Activated CD4-positive, alpha-beta memory T cell treated with anti-CD3 and anti-CD28 coated beads, Interleukin-2, amount 10 ng/mL, durations not matched to agents 7 days and 5 days (primary cell): ENCODE data around the gene ARV1. TPM values are rescaled to one million over a fixed set of nuclear protein-coding genes. Genes with fewer than 3 reads are reported as not detected.
A peak's percentile ranks its signal among the peaks of the same experiment; 100 is the strongest.
"Not testable (repeated sequence)": the region's sequence is repeated elsewhere in the genome, so short reads cannot be mapped to it uniquely, and the experiment has no call there.

Experiments used
- CTCF ChIA-PET: fragments of 350-600 bp; sonication (Branson Sonifier 250); formaldehyde crosslinking; loops from one replicate; lab custom pipeline; 2021; ENCODE audit warnings: antibody characterized with exemption, inconsistent platforms; lab: Charles Lee
- POLR2A ChIA-PET: fragments of 350-600 bp; sonication (Branson Sonifier 250); formaldehyde crosslinking; loops from one replicate; lab custom pipeline; 2021; ENCODE audit warnings: antibody characterized with exemption; lab: Charles Lee
- DNase-seq: peaks from one replicate; pipeline ENCODE4 v3.0.0-alpha.2; 2020
- H3K27ac Mint-ChIP-seq: one replicate; pipeline ENCODE4 v1.8.0; 2021; ENCODE audit warnings: mild to moderate bottlenecking, mixed read lengths
- H3K27me3 Mint-ChIP-seq: one replicate; pipeline ENCODE4 v1.8.0; 2021; ENCODE audit warnings: mixed read lengths
- H3K36me3 Mint-ChIP-seq: one replicate; pipeline ENCODE4 v1.8.0; 2021; ENCODE audit warnings: low read depth, mixed read lengths
- H3K4me1 Mint-ChIP-seq: one replicate; pipeline ENCODE4 v1.8.0; 2021; ENCODE audit warnings: mixed read lengths
- H3K4me3 Mint-ChIP-seq: one replicate; pipeline ENCODE4 v1.8.0; 2021; ENCODE audit warnings: mild to moderate bottlenecking, mixed read lengths
- H3K9me3 Mint-ChIP-seq: one replicate; pipeline ENCODE4 v1.8.0; 2021; ENCODE audit warnings: mixed read lengths
- total RNA-seq, 2 experiments: library from RNA; stranded (reverse); gene quantifications; one replicate each; pipeline ENCODE4 v1.2.3, GENCODE V29; 2021

Gene ARV1
- total RNA-seq, 2 experiments from 2014 or later, result 13.2 to 15.3 TPM

DNA sequence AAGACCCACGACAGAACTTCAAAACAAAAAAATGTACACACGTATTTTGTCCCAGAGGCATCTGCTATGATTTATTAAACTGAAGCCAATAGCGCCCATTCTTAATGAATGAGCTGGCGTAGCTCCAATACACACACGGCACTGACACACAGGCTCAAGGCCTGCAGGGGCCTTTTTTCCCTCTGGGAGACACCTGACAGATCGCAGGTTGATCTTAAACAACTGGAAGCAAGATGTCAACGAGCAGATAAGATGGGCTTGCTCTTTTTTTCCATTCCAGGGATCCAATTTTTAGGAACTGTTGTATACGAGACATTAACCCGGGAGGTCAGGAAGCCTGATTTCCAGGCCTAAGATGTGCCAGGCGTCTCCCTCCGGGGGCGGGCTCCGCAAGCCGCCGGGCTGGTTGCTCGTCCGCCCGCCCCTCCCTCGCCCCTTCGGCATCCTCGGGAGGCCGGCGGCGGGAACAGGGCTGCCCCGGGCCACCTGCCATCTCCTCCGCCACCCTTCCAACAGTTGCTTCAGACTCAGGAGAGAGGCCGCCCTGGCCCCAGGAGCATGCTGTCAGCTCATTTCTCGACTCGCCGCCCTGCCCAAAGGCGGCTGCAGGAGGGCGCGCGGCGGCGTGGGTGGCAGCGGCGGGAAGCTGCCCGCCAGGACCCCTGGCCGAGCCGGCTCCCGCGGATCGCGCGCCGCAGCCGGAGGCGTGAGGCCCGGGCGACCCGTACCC lies 968 bp upstream of the ARV1 start:
- POLR2A ChIA-PET, result interaction anchor here (0.6 to 3.8 kb wide), 13 partner anchors 8 to 360 kb away, joined by 3 to 18 read pairs (median 4); partner anchors contain the start of genes EXOC8, FAM89A, GNPAT and SPRTN
- H3K27ac Mint-ChIP-seq, result peak overlapping the region; percentile 98

DNA sequence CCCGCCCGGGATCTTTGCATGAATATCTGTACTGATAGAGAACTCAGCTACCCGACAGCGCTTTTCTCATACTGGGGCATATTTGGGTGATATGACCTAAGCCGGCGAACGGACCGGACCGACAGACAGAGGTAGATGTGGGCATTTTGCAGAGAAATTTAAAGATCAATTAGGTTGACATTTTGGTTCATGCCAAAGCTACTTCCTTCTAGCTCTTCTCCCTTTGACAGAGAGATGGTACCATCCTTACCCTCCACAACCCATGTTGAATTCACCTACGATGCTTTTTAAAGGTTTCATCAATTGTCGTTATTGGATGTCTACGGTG lies 459 bp downstream of the ARV1 start:
- peak overlapping the region; percentile 84 for H3K27ac Mint-ChIP-seq
- H3K9me3 Mint-ChIP-seq, result no peaks in the 10 kb centered on the region
- peaks cover 25% of the 10 kb centered on the region for H3K36me3 Mint-ChIP-seq
- DNase-seq, result no peak
- no peaks in the 10 kb centered on the region for H3K27me3 Mint-ChIP-seq
- ChIA-PET CTCF (interaction anchor here (1.0 to 2.1 kb wide), 7 partner anchors 9 to 336 kb away, joined by 3 to 9 read pairs (median 4); no protein-coding TSS in a partner anchor), POLR2A (interaction anchor here (1.1 to 3.8 kb wide), 6 partner anchors 9 to 550 kb away, joined by 3 to 18 read pairs (median 5); partner anchors contain the start of genes EXOC8, FAM89A and SPRTN)
- peaks cover 28% of the 10 kb centered on the region for H3K4me1 Mint-ChIP-seq
- H3K4me3 Mint-ChIP-seq, result no peak overlapping the region

More for the DNA sequence above, 968 bp upstream of the ARV1 start:
- peak overlapping the region; percentile 96 for H3K4me3 Mint-ChIP-seq
- peaks cover 34% of the 10 kb centered on the region for H3K36me3 Mint-ChIP-seq
- H3K4me1 Mint-ChIP-seq, result peaks cover 42% of the 10 kb centered on the region
- no peaks in the 10 kb centered on the region for H3K9me3 Mint-ChIP-seq
- DNase-seq, result peak; percentile 37
- CTCF ChIA-PET, result interaction anchor here (0.6 to 2.1 kb wide), 12 partner anchors 8 to 334 kb away, joined by 3 to 9 read pairs (median 4); no protein-coding TSS in a partner anchor
- no peaks in the 10 kb centered on the region for H3K27me3 Mint-ChIP-seq

DNA sequence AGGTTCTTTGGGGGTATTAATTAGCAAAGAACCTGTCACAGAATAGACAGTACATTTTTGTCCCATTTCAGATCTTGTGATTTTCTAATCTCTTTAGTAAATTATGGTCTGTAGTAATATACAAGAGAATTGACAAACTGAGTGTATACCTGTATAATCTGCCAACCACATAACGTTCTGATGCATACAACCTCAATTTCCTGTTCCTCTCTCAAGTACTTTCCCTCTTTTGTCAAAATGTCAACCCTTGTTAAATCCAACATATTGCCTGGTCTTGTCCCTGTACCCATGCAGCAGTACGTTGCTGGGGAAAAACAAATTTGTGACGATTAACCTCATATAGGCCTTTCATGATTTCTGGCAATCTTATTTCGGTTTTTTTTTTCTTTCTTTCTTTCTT lies 1.1 kb downstream of the ARV1 start:
- peak overlapping the region; percentile 84 for H3K27ac Mint-ChIP-seq
- POLR2A ChIA-PET, result interaction anchor here (1.2 to 3.8 kb wide), 4 partner anchors 10 to 549 kb away, joined by 5 to 18 read pairs (median 7); partner anchors contain the start of genes EXOC8, FAM89A and SPRTN
- H3K4me1 Mint-ChIP-seq, result peaks cover 24% of the 10 kb centered on the region
- CTCF ChIA-PET, result interaction anchor here (1.6 to 2.1 kb wide), 2 partner anchors 60 to 336 kb away, joined by 8 to 9 read pairs; no protein-coding TSS in a partner anchor
- H3K9me3 Mint-ChIP-seq, result no peaks in the 10 kb centered on the region
- no peaks in the 10 kb centered on the region for H3K27me3 Mint-ChIP-seq
- DNase-seq, result no peak
- H3K36me3 Mint-ChIP-seq, result peaks cover 22% of the 10 kb centered on the region
- no peak overlapping the region for H3K4me3 Mint-ChIP-seq

DNA sequence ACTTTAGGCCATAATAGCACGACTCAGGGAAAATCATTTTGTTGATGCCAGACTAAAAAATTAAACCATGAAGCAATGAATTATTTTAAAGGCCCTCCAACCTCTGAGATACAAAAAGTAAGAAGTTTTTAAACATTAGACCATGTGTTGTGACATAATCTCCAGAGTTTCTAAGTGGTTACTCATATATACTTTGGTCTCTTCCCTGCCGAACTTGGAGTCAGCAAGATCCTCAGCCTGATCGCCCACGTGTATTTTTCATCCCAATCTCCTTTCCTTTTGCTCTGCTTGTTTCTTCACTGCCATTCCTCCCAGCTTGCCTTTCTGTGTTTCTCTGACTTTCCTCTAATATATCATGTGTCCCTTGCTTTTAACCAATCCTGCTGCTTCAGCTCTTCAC lies 3.8 kb downstream of the ARV1 start:
- no peaks in the 10 kb centered on the region for H3K9me3 Mint-ChIP-seq
- ChIA-PET POLR2A (no interaction called here), CTCF (interaction anchor here (0.8 to 2.2 kb wide), 3 partner anchors 9 to 341 kb away, joined by 3 to 5 read pairs (median 4); partner anchors contain the start of gene COG2)
- H3K4me3 Mint-ChIP-seq, result no peak overlapping the region
- no peak overlapping the region for H3K27ac Mint-ChIP-seq
- H3K36me3 Mint-ChIP-seq, result peaks cover 5% of the 10 kb centered on the region
- peaks cover 8% of the 10 kb centered on the region for H3K4me1 Mint-ChIP-seq
- H3K27me3 Mint-ChIP-seq, result no peaks in the 10 kb centered on the region
- no peak for DNase-seq

GRCh38 chr1:230983811-230984210 lies 4.9 kb downstream of the ARV1 start:
- Mint-ChIP-seq H3K9me3 (no peaks in the 10 kb centered on the region), H3K36me3 (peaks cover 5% of the 10 kb centered on the region), H3K4me3 (no peak overlapping the region), H3K27me3 (no peaks in the 10 kb centered on the region), H3K4me1 (peaks cover 8% of the 10 kb centered on the region), H3K27ac (no peak overlapping the region)
- ChIA-PET POLR2A (no interaction called here), CTCF (no interaction called here)
- DNase-seq, result no peak

DNA sequence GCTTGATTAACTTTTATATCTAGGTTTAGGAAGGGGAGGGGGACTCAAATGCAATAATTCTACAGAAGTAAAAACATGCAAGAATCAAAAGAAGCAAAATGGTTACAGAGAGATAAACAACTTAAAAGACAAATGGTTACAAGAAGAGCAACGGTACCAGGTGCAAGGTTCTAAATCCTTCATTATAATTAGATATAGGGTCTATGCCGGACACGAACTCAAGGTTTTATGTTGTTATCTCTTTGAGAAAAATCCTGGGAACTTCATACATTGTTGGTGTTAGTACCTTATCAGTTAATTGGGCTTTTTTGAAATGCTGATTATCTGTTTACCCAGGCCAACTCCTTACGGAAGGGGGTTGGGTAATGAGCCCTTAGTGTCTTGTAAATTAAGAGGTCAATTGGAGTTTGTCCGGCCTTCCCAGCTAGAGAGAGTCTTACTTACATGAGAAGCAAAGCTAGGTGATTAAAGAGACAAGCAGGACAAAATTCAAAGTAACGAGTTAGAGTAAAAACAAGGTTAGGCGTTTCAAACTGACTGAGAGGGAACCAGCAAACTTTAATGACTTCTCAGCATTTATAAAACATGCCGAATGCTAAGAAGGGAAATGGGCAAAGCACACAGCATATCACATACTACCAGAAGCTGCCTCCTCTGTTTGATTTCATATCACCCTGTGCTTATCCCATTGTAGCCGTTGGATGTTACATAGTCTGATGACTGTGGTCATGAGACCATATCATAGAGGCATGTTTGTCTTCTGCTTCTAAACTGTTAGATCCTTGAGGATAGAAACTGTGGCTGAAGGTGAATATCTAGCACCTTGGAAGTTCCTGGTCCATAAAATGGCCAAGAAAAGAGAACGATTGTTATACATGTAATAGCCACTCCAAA lies 6.0 kb downstream of the ARV1 start:
- CTCF ChIA-PET, H3K27me3 Mint-ChIP-seq, H3K27ac Mint-ChIP-seq, H3K9me3 Mint-ChIP-seq, DNase-seq, H3K36me3 Mint-ChIP-seq, H3K4me1 Mint-ChIP-seq, H3K4me3 Mint-ChIP-seq: not testable (repeated sequence)
- POLR2A ChIA-PET, result interaction anchor here (0.6 kb wide), 1 partner anchor 7 kb away, joined by 3 read pairs; no protein-coding TSS in a partner anchor

- ChIA-PET CTCF (interaction anchor here (0.6 kb wide), 1 partner anchor 248 kb away, joined by 3 read pairs; no protein-coding TSS in a partner anchor), POLR2A (interaction anchor here (0.6 kb wide), 1 partner anchor 8 kb away, joined by 3 read pairs; no protein-coding TSS in a partner anchor)
- H3K9me3 Mint-ChIP-seq, result no peaks in the 10 kb centered on the region
- no peak overlapping the region for H3K27ac Mint-ChIP-seq
- peaks cover 11% of the 10 kb centered on the region for H3K36me3 Mint-ChIP-seq
- no peak overlapping the region for H3K4me3 Mint-ChIP-seq
- DNase-seq, result no peak
- no peaks in the 10 kb centered on the region for H3K27me3 Mint-ChIP-seq
- H3K4me1 Mint-ChIP-seq, result peaks cover 5% of the 10 kb centered on the region
Measured at GRCh38 chr1:230985711-230986110, 6.8 kb downstream of the ARV1 start.

DNA sequence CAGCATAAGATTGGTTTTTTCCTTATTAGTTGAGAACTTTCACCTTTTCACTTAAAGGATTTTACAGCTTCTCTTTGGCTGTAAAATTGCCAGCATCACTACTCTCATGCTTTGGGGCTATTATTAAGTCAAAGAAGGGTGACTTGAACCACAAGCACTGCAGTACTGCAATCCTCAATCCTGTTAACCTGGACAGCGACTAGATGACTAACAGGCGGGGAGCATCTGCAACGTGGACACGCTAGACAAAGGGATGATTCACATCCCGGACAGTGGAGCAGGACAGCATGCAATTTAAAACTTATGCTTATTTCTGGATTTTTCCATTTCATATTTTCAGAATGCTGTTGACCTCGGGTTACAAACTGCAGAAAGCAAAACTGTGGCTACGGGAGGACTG lies 8.1 kb downstream of the ARV1 start:
- no peaks in the 10 kb centered on the region for H3K9me3 Mint-ChIP-seq
- CTCF ChIA-PET, result interaction anchor here (1.1 kb wide), 1 partner anchor 14 kb away, joined by 5 read pairs; no protein-coding TSS in a partner anchor

GRCh38 chr1:230987448-230987847 lies 8.6 kb downstream of the ARV1 start:
- Mint-ChIP-seq H3K9me3 (no peaks in the 10 kb centered on the region), H3K27ac (no peak overlapping the region)
- CTCF ChIA-PET, result interaction anchor here (1.1 kb wide), 1 partner anchor 15 kb away, joined by 5 read pairs; no protein-coding TSS in a partner anchor

More for the DNA sequence above, 8.1 kb downstream of the ARV1 start:
- peaks cover 5% of the 10 kb centered on the region for H3K4me1 Mint-ChIP-seq
- POLR2A ChIA-PET, result no interaction called here
- no peaks in the 10 kb centered on the region for H3K27me3 Mint-ChIP-seq
- DNase-seq, result no peak
- H3K36me3 Mint-ChIP-seq, result peaks cover 21% of the 10 kb centered on the region
- H3K27ac Mint-ChIP-seq, result no peak overlapping the region
- H3K4me3 Mint-ChIP-seq, result no peak overlapping the region

DNA sequence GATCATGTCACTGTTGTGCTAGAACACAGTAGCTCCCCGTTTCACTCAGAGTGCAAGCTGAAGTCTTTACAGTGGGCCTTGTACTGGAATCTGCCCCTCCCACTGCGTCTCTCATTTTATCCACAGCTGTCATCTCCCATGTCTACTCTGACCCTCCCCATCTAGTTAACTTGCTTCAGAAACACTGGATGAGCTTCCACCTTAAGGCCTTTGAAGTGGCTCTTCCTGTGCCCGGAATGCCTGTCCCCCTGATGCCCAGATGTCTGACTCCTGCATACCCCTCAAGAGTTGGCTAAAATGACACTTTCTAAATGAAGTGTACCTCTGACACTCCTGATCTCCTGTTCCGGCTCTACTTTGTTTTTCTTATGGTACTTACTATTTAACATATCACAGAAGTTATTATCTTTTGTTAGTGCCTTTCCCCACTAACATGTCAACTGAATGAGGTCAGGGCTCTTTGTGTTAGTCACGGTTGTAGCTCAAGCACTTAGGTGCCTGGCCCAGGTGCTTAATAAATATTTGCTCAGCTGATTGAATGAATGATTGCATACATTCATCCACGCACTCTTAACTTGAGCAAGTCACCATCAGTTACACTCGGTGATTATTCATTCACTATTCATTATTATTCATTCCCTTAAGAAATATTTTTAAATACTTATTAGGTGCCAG lies 13.3 kb downstream of the ARV1 start:
- Mint-ChIP-seq H3K27ac (no peak overlapping the region), H3K36me3 (peaks cover 34% of the 10 kb centered on the region), H3K4me3 (no peak overlapping the region), H3K27me3 (no peaks in the 10 kb centered on the region), H3K9me3 (no peaks in the 10 kb centered on the region), H3K4me1 (no peaks in the 10 kb centered on the region)
- no peak for DNase-seq
- ChIA-PET POLR2A (no interaction called here), CTCF (interaction anchor here (1.2 kb wide), 1 partner anchor 26 kb away, joined by 3 read pairs; no protein-coding TSS in a partner anchor)

More at GRCh38 chr1:230987448-230987847, 8.6 kb downstream of the ARV1 start:
- H3K4me1 Mint-ChIP-seq, result peaks cover 5% of the 10 kb centered on the region
- no peak overlapping the region for H3K4me3 Mint-ChIP-seq
- H3K27me3 Mint-ChIP-seq, result no peaks in the 10 kb centered on the region
- DNase-seq, result no peak
- POLR2A ChIA-PET, result no interaction called here
- peaks cover 24% of the 10 kb centered on the region for H3K36me3 Mint-ChIP-seq

GRCh38 chr1:230994860-230995259 lies 16.0 kb downstream of the ARV1 start:
- Mint-ChIP-seq H3K4me3 (no peak overlapping the region), H3K27me3 (no peaks in the 10 kb centered on the region), H3K9me3 (no peaks in the 10 kb centered on the region), H3K4me1 (no peaks in the 10 kb centered on the region), H3K36me3 (peaks cover 43% of the 10 kb centered on the region), H3K27ac (no peak overlapping the region)
- DNase-seq, result no peak
- ChIA-PET POLR2A (no interaction called here), CTCF (no interaction called here)

- Mint-ChIP-seq H3K9me3 (peaks cover 12% of the 10 kb centered on the region), H3K4me1 (no peaks in the 10 kb centered on the region), H3K27ac (no peak overlapping the region), H3K36me3 (peaks cover 43% of the 10 kb centered on the region), H3K27me3 (peaks cover 6% of the 10 kb centered on the region), H3K4me3 (no peak overlapping the region)
- ChIA-PET POLR2A (no interaction called here), CTCF (no interaction called here)
- no peak for DNase-seq
Measured at GRCh38 chr1:231000201-231000600, 21.3 kb downstream of the ARV1 start.
